Ovary (tissue), 9 donors: Measurements from ENCODE around the gene ZNF761. TPM values are rescaled to one million over a fixed set of nuclear protein-coding genes. Genes with fewer than 3 reads are reported as not detected.
"Not testable (repeated sequence)": the region's sequence is repeated elsewhere in the genome, so short reads cannot be mapped to it uniquely, and the experiment has no call there.

Source experiments
- DNase-seq, 5 donors: peaks; one replicate each; pipeline ENCODE4 v3.0.0-alpha.2; 2019 to 2020
- H3K27ac ChIP-seq, 2 donors: fragments of 200-600 bp; one replicate each; pipeline versions ENCODE4 v1.5.1 to v1.8.0; 2019 to 2022
- H3K27me3 ChIP-seq: fragments of 200-600 bp; one replicate; pipeline ENCODE4 v1.8.0; 2022
- H3K36me3 ChIP-seq: fragments of 200-600 bp; sonication (generic); one replicate; pipeline ENCODE4 v1.5.1; 2019
- H3K4me1 ChIP-seq: one replicate; pipeline ENCODE4 v1.8.1; 2013; ENCODE audit warnings: mild to moderate bottlenecking, moderate library complexity; ENCODE audit not compliant: insufficient read depth
- H3K4me3 ChIP-seq: fragments of 200-600 bp; sonication (generic); one replicate; pipeline ENCODE4 v1.5.1; 2017
- H3K9me3 ChIP-seq, 2 donors: fragments of 200-600 bp in 1 of 2; sonication (generic) in 1 of 2; one replicate each; pipeline versions ENCODE4 v1.5.1 to v1.8.1; 2013 to 2019; ENCODE audit warnings: mild to moderate bottlenecking in 1 of 2, moderate library complexity in 1 of 2
- CTCF ChIP-seq, 3 donors: fragments of 450-650 bp in 2 of 3; fragments of 200-600 bp in 1 of 3; IDR thresholded peaks; one replicate each; pipeline versions ENCODE4 v1.5.1 to v1.8.0; 2016 to 2022; ENCODE audit warnings: antibody characterized with exemption in 3 of 3, mild to moderate bottlenecking in 1 of 3
- EP300 ChIP-seq: sonication (generic); formaldehyde crosslinking; IDR thresholded peaks from one replicate; pipeline ENCODE4 v1.6.1; 2017; ENCODE audit warnings: antibody characterized with exemption
- POLR2A ChIP-seq: fragments of 450-650 bp; IDR thresholded peaks from one replicate; pipeline ENCODE4 v1.6.1; 2017; ENCODE audit warnings: antibody characterized with exemption, mild to moderate bottlenecking, moderate library complexity
- WGBS, 3 donors: extraction: QIAGEN DNeasy Blood & Tissue Kit in 1 of 3; methylation state at CpG; one replicate each; pipeline versions ENCODE4 v1.1.5 to v1.1.7; 2013 to 2017; 5-methylcytosine and 5-hydroxymethylcytosine counted together
- intact Hi-C, 4 donors: fragments of 100-400 bp; cut with DNase I; formaldehyde crosslinking; loops; one replicate each; pipeline versions ENCODE4 v1.11.0 to v1.15.1; 2022 to 2023
- polyA plus RNA-seq, 2 donors: library from polyadenylated mRNA; stranded (reverse); fragments of 200-250 nt in 1 of 2; fragments of 350-450 nt in 1 of 2; fragmentation: Illumina TruSeq in 1 of 2; extraction: RNeasy Lipid Tissue Mini Kit (QIAGEN cat#74804) in 1 of 2; gene quantifications; one replicate each; pipeline ENCODE4 v1.2.3, GENCODE V29; 2013 to 2014
- total RNA-seq, 7 donors: library from RNA; depleted of rRNA in 2 of 7; stranded (reverse); fragments of >200 nt in 2 of 7; fragmentation: NEBNext Ultra II Directional in 3 of 7; extraction: Animal tissue kit (Norgen Biotek cat#: 25700) in 3 of 7; gene quantifications; one replicate each; pipeline versions ENCODE4 v1.1.0 to v1.2.4, GENCODE V29; 2016 to 2023
- donor health status: DM: no; HTN: no; CAD: no; lungs with moderate emphysema.
- donor health status: DM: no; HTN: no; CAD: no.
- donor health status: Bipolar disorder and iron deficiency.
- donor health status: DM: yes; HTN: yes; CAD: no.
- donor health status: DM: no; HTN: no; CAD: no.
- donor health status: DM: yes; HTN: yes; CAD: no.

The ZNF761 gene
- total and polyA plus RNA-seq, 9 donors = 6.7 to 19.5 (median 10.2) TPM

DNA sequence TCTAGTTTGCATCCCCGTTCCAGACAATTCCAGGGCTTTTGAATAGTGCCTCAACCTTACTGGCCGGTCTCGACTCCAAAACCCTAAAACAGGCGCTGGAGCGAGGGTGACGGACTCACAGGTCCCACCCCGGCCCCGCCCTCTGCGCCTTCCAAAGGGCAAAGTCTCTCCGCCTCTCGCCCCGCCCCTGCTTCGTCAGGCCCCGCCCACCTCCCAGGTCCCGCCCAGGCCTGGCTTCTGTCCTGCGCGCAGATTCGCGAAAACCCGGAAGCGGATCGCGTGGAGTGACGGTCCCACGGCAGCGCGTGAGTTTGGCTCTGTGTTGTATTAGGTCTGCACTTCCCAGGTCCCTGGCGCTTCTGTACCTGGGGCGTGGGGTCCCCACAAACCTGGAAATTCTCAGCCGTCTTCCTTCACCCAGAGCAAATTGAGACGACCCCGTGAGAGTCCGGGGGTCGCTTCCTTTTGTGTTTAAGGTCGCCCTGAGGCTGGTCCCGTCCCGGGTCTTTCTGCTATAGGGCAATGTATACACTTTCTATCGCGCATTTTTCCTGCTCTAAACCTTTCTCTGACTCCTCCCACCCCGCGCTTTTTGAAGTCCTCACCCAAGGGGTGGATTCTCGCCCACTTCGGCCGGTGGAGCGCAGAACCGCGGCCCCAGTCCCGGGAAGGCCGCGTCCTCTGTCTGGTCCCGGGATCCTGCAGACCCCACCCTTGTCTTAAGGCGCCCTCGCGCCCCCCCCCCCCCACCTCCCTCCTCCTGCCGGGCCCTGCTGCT, 35.9 kb downstream of the ZNF761 start, which contains the start of gene ZNF813:
Gene ZNF813 (plus strand): TSS at position 249 of the 778 bp plus-strand sequence. CDS start 16,090 bp downstream, outside the sequence.
- intact Hi-C loops = no loop called here

DNA sequence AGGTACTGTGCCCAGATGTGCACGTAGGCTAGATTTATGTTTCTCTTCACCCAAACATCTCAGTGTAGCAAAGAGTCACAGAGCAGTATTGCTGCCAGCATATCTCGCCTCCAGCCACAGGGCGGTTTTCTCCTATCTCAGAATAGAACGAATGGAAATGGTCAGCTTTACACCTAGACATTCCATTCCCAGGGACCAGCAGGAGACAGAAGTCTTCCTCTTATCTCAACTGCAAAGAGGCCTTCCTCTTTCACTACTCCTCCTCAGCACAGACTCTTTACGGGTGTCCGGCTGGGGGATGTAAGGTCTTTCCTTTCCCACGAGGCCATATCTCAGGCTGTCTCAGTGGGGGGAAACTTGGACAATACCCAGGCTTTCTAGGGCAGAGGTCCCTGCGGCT, 36.8 kb downstream of the ZNF761 start:
- peak overlapping the region; percentile 61 for H3K4me3 ChIP-seq
- H3K27me3 ChIP-seq, DNase-seq, H3K36me3 ChIP-seq, H3K27ac ChIP-seq, H3K9me3 ChIP-seq, H3K4me1 ChIP-seq, intact Hi-C loops: not testable (repeated sequence)
- 12 to 13% (median 12%) methylated on average over 8 of the region's 8 CpGs for WGBS, 3 donors

More for the DNA sequence above, 35.9 kb downstream of the ZNF761 start, which contains the start of gene ZNF813:
- WGBS, 3 donors = 0 to 1% (median 0%) methylated on average over 52 to 55 of the region's 55 CpGs
- DNase-seq = peak; percentile 93 to 97 (median 97)
- Histone ChIP-seq H3K36me3 (no peaks in the 10 kb centered on the region), H3K27me3 (no peaks in the 10 kb centered on the region), H3K27ac (peak within 1 kb of the TSS in 1 of 2 donors; percentile 54), H3K9me3 (no peaks in the 10 kb centered on the region), H3K4me3 (peak within 1 kb of the TSS; percentile 61), H3K4me1 (no peaks in the 10 kb centered on the region)
- TF ChIP-seq POLR2A = peak; percentile 39
- TF ChIP-seq CTCF (IDR thresholded peaks at IDR 0.05) = no peak
- no peak for TF ChIP-seq EP300

GRCh38 chr19:53471916-53472315, 40.1 kb downstream of the ZNF761 start:
- no peak for TF ChIP-seq POLR2A
- no peak for TF ChIP-seq CTCF (IDR thresholded peaks at IDR 0.05)
- TF ChIP-seq EP300 = no peak
- no peak for DNase-seq
- no peaks in the 10 kb centered on the region for H3K4me1 ChIP-seq
- no peak overlapping the region for H3K27ac ChIP-seq
- H3K36me3 ChIP-seq = no peaks in the 10 kb centered on the region
- H3K27me3 ChIP-seq = no peaks in the 10 kb centered on the region
- H3K4me3 ChIP-seq = no peak overlapping the region
- H3K9me3 ChIP-seq = peaks cover 0 to 9% of the 10 kb centered on the region in 2 donors
- intact Hi-C loops = no loop called here
- 90 to 93% (median 92%) methylated on average over 7 of the region's 7 CpGs for WGBS, 3 donors

- H3K27ac ChIP-seq, H3K36me3 ChIP-seq, H3K27me3 ChIP-seq, H3K4me1 ChIP-seq, intact Hi-C loops, DNase-seq, H3K4me3 ChIP-seq: not testable (repeated sequence)
- 55 to 81% (median 69%) methylated on average over 1 of the region's 1 CpG for WGBS, 3 donors
- H3K9me3 ChIP-seq = peaks cover 0 to 24% of the 10 kb centered on the region in 2 donors
Observed at GRCh38 chr19:53474832-53475231, 43.0 kb downstream of the ZNF761 start.

GRCh38 chr19:53475470-53475869, 43.7 kb downstream of the ZNF761 start:
- DNase-seq, H3K27me3 ChIP-seq, H3K4me1 ChIP-seq, H3K27ac ChIP-seq, H3K36me3 ChIP-seq, H3K4me3 ChIP-seq, intact Hi-C loops: not testable (repeated sequence)
- peaks cover 0 to 24% of the 10 kb centered on the region in 2 donors for H3K9me3 ChIP-seq
- WGBS, 3 donors = 86 to 92% (median 89%) methylated on average over 6 of the region's 6 CpGs

- DNase-seq, H3K4me3 ChIP-seq, H3K36me3 ChIP-seq, H3K4me1 ChIP-seq, intact Hi-C loops, H3K27me3 ChIP-seq, H3K27ac ChIP-seq: not testable (repeated sequence)
- H3K9me3 ChIP-seq = peaks cover 0 to 25% of the 10 kb centered on the region in 2 donors
- 91 to 97% (median 96%) methylated on average over 2 of the region's 2 CpGs for WGBS, 3 donors
Observed at GRCh38 chr19:53483751-53484150, 52.0 kb downstream of the ZNF761 start.
